Renal cortex interstitium (tissue), 11 donors: ENCODE data around the gene SLC24A3. TPM values are rescaled to one million over a fixed set of nuclear protein-coding genes. Genes with fewer than 3 reads are reported as not detected.
A peak's percentile ranks its signal among the peaks of the same experiment; 100 is the strongest.

Experiments used
- DNase-seq, 11 donors: peaks; one replicate each; pipeline ENCODE4 v3.0.0-alpha.2; 2013; ENCODE audit warnings: low read depth in 9 of 11, low spot score in 4 of 11; ENCODE audit errors: extremely low read depth in 1 of 11
- polyA plus RNA-seq, 3 donors: library from polyadenylated mRNA; unstranded; fragments of 120-200 nt; gene quantifications; one replicate each; pipeline ENCODE4 v1.2.1, GENCODE V29; 2013; ENCODE audit not compliant: insufficient read length in 3 of 3

The SLC24A3 gene
- polyA plus RNA-seq, 3 donors, result 3.5 to 5.4 (median 4.8) TPM

DNA sequence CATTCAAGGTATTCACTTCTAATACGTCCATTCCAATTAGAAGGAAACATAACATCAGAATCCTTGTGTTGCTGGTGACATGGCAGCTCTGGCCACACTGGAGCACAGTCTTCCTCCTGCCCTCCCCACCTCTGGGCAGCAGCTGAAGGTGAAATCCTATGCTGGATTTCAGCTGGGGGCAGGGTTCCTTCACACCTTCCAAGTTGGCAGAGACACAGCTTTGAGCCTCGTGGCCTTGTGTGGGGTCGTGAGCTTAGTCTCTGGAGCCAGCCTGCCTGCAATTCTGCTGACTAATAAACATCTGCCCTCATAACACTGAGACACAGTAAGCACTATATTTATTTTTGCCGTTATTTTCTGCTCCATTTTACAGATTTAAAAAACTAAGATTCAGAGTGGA, 326.7 kb downstream of the SLC24A3 start:
- DNase-seq, result no peak

DNA sequence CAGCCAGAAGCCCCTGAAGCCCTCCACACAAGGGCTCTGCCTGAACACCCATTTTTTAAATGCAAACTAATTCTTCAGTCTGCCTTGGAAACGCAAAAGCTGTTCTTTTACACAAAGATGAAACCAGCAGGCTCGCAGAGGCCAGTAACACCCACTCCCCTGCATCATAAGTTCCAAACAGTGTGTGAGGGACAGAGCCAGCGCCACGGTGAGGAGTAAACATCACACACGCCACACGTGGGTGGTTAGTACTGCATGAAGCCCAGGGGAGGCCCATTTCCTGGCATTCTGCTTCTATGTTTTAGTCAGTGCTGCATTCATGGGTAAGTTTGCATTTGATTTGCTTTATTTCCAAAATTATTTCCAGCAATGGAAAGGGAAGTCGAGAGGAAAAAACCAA, 327.9 kb downstream of the SLC24A3 start:
- DNase-seq, result no peak

DNA sequence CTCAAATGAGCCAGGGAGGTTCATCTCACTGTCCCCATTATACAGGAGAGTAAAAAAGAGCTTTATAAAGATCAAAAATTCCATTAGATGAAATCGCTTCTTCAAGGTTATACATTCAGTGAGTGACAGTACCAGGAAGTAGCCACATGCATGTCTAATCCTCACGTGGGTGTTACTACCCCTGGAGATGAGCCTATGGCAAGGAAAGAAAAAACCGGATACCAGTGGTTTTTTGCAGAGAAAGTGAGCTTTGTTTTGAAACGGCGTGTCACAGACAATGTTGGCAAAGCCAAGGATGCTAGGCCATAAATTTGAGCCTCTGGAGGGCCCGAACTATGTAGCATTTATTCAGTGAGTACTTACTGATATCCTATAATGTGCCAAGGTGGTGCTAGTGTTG, 330.7 kb downstream of the SLC24A3 start:
- no peak for DNase-seq

DNA sequence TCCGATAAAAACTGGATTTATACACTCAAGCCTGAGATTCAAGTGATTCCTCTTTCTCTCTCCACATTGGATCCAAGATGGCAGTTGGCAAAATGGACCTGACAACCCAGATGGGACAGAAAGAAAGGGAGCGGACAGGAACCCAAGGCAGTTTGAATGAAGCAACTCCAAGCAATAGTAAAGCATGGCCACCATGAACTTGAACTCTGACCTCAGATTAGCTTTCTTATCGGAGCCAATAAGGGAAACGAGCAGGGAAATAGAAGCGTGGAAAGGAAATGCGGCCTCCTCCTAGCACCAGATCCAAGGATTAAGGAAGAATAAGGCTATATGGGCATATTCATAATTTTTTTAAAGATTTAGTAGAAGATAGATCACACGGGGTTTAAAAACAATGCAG, 332.2 kb downstream of the SLC24A3 start:
- DNase-seq, result no peak

DNA sequence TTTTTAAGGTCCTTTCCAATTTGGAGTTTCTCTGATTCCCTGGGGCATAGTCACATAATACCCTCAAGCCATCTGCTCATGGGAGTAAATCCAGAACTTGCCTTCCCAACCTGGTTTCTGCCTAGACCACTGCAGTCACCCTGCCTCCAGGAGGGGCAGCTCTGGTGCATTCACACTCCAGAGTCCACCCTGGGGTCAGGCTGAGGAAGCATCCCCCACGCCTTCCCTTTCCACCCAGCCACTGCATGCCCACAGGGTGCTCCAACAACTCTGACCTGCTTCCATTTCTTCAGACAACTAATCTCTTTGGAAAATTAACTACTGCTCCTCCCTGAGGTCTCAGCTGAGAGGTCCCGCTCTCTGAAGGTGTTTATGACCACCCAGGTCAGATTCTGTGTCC, 334.2 kb downstream of the SLC24A3 start:
- no peak for DNase-seq

DNA sequence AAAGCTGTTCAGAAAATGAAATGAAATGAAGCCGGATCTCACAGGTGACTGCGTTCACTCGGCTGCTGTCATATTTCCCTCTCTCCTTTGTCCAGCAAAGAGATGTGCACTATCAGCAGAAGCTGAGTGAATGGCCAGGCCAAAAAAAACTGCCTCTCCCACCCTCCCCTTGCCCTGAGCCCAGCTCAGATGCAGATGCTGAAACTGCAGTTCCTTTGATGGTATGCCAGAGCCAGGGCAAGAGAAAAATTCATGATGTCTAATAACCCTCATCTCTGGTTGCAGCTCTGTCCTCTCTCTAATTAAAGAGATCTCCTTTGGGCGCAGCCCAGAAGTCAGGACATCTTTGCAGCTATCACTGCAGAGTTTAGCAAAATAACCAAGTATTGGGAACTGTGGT, 335.1 kb downstream of the SLC24A3 start:
- no peak for DNase-seq

DNA sequence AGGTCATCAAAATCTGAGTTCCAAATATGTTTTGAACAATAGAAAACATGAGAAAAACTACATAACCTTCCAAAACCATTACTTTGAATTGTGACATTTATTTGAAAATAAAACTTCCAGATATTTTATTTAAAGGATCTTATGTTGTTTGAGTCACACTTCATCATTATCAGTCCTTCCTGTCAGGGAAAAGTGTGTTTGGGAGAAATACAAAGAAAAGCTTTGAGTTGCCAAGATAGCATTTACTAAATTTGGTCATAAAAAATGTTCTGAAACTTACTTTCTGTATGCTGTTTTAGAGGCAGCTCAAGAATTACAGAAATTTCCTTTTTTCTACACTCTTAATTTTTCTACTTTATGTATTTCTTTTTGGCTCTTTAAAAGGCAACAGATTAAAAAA, 337.5 kb downstream of the SLC24A3 start:
- peak in 1 of 11 donors; percentile 36 for DNase-seq

DNA sequence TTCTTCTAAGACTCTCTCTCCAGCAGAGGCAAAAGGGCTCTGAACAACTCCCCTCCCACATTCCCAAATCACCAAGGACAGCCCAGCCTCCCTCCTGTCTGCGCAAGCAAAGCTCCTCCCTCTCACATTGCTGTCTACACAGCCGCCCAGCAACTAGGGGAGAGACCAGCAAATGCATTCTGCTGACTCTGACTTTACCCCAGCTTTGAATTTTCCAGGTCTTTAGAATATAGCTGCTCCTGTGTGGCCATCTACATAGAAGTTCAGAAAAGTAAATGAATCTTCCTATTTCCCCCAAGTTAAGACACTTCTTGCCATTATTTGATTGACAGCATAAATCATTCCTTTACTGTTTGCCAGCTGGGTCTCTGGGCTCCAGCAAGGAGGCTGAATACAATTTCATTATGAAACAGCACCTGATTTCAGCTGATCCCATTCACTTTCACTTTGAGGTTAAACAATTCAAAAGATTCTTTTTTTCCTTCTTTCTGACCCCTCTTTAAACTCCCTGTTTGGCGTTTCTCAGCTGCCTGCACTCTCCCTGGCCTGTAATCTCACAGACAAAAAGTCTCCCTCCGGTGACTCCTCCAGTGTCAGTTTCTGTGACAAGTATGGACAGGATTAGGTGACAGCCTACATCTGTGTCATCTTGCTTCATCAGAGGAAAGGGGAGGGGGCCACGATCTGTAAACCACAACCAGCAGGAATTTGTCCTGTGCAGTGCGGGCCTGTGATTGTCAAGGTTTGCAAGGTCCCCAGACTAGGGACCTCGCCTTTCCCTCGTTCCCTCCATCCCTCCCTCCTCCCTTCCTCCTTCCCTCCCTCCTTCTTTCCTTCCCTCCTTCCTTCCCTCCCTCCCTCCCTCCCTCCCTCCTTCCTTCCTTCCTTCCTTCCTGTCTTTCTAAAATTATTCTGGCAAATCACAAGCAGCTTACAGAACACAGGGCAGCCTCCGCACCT, 340.1 kb downstream of the SLC24A3 start:
- peak in 10 of 11 donors; percentile 45 to 83 (median 66) for DNase-seq

DNA sequence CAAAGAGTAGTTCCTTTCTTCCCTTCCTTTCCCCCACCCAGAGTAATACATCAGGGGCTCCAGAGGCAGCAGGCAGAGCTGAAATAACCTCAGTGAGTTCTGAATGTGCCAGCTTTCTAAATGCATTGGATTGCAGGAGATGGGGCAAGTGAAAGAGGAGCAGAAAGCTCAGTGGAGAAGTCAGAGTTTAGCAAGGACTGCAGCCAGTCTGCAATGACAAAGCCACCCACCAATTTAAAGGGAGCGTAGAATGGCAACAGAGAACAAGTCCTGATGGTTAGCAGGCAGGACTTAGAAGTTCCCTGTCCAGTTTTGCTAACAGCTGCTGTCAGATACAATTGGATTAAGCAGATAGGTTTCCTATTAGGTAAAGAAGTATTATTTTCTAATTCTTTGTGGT, 342.2 kb downstream of the SLC24A3 start:
- no peak for DNase-seq

DNA sequence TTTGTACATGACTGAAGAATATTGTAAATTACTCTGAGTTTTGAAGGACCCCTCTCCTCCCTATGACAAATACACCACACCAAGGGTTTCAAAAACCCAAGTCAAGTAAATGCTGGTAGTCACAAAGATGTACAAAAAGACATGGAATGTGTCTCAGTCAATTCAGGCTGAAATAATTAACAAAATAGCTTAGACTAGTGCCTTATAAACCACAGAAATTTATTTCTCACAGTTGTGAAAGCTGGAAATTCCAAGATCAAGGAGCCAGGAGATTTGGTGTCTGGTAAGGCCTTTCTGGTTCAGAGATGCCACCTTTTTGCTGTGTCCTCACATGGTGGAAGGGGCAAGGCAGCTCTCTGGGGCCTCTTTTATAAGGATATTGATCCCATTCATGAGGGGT, 343.3 kb downstream of the SLC24A3 start:
- no peak for DNase-seq

DNA sequence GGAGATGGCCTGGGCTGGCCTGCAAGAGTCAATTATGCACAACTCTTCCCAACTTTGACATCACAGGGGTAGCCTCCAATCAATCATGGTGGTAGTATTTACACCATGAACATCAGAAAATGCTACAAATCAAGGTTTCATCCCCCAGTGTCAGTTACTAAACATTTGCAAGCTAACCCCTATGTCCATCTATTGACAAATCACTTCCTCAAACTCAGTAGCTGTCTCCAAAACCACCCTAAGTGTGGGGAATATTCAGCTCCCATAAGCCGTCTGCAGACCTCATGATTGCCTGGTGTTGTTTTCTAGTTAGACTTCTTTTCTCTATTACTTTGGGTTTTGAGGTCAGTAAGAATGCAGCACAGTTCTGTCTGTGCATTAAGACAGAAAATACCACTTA, 344.8 kb downstream of the SLC24A3 start:
- no peak for DNase-seq

DNA sequence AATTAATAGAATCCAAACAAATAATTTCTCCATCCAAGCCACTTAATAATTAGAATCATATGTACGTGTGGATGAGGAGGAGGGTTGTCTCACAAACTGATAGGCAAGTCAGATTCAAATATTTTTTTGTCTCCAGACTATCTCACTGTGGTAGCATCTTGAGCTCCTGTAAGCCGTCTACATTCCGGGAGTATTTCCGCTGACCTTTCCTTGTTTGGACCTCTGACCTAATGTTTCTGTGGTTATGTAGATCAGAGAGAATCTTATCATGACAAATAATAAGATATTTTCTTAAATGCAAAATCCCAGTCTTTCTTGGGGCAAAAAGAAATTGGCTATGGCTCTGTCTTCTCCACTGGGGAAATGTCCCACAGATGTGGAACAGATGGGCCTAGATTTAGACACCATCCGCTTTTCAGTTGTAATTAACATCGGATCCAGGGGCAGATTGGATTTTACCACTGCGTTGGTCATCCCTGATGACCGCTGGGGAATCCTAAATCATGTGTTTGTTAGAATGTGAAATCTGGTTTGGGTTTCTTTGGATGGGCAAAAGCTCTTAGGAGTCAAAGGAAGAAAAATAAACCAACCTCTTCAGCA, 348.5 kb downstream of the SLC24A3 start:
- no peak for DNase-seq

DNA sequence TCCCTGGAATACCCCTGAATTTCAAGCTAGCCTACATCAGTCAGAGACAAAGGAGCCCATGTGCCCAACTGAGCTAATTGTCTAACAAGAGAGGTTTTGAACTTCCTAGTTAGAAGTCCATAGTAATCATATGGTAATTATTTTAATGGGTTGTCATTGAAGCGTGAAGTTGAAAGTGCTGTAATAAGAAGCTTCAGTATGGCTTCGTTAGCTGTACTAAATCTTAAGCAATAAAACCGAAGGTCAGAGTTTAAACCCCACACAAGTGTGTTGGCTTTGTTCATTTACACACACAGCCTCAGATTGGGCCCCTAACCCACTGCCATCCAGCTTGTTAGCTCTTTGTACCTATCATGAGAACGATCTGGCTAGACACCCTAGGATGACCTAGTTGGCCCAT, 350.0 kb downstream of the SLC24A3 start:
- DNase-seq, result no peak

DNA sequence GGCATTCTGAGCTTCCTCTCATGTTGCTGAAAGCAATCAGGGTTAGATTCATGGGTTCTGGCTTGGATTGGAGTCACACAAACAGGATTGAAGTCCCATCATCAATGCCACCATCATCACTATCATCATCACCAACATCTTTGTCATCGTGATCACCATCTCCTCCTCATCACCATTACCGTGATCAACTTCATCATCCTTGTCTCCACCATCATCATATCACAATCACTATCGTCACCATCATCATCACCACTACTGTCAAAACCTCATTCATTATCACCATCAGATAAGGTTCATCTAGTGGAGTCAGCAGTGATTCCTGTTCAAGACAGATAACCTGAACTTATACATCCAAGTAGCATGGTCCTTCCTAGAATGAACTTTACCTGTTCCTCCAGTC, 351.8 kb downstream of the SLC24A3 start:
- DNase-seq, result no peak

DNA sequence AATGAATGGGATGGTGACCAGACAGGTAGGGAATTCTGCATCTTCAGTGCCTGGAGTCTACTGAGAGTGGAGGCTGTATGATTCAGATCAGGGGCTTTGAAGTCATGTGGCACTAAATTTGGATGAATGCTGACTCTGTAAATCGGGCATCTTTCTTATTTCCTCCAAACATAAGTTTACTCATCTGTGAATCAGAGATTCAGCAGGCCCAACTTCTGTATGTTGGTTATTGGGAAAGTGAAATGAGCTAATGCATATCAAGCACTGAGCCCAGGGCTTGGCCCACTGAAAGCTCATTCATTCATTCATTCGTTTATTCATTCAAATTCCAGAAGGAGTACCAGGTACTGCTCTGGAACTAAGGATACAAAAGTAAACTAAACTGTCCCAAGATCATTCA, 353.3 kb downstream of the SLC24A3 start:
- no peak for DNase-seq

DNA sequence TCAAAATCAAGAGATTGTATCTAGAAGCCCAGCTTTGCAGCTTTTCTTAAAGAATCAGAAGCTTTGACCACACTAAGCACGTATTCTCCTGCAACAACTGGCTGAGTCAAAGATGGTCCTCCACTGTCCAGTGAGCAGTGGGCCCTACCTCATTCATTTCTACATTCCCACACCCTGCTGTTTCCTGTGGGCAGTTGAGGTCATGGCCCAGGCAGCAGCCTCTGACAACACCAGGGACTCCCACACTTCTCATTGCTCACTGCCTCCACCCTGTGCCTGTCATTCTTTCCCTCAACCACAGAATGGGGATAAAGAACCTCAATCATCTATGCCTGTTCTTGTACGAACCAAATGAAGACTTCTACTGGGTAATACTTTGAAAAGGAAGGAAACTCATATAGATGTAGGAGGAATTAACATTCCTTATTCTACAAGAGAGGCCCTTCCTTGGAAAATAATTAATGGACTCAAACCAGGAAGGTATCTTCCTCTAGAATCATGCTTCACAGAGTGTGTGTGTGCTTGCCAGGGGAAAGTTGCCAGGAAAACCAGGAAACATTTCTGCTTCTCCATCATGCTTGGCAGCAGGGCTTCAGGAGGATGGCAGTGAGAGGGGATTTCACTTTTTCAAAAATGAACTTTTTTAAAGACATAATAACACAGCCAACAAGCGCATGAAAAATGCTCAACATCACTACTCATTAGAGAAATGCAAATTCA, 353.9 kb downstream of the SLC24A3 start:
- DNase-seq, result no peak

DNA sequence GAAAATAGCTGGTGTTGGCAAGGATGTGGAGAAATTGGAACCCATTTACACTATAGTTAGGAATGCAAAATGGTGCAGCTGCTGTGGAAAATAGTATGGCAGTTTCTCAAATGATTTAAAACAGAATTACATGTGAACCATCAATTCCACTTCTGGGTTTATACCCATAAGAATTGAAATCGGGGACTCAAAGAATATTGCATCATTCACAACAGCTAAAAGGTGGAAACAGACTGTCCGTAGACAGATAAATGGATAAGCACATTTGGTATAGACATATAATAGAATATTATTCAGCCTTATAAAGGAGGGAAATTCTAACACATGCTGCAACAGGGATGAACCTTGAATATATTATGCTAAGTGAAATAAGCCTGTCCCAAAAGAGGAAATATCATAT, 355.7 kb downstream of the SLC24A3 start:
- DNase-seq, result no peak

DNA sequence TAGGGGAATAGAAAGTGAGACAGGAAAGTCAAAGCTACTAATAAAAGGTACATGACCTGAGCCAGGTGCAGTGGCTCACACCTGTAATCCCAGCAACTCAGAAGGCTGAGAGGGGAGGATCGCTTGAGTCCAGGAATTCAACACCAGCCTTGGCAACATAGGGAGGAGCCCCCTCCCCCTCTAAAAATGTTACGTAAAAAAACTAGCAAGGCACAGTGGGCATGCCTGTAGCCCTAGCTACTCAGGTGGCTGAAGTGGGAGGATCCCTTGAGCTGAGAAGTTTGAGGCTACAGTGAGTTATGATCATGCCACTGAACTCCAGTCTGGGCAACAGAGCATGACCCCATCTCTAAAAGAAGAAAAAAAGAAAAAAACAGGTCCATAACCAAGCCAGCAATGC, 359.6 kb downstream of the SLC24A3 start:
- DNase-seq, result peak in 2 of 11 donors; percentile 34 to 43

DNA sequence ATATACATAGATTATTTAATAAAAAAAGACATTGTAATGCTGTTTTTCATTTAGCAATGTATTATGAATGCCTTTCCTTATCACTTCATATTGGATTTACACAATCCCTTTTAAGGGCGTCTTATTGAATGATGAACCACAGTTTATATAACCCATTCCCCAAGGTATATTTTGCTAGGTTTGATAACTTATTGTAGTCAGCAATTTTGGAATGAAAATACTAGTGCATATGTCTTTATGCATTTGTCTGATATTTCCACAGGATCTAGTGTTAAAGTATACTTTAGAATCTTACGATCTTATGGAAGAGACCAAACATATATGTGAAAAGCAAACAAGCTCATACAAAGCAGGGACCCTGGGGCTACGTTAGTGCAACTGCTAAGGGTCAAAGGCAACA, 365.2 kb downstream of the SLC24A3 start:
- DNase-seq, result no peak

DNA sequence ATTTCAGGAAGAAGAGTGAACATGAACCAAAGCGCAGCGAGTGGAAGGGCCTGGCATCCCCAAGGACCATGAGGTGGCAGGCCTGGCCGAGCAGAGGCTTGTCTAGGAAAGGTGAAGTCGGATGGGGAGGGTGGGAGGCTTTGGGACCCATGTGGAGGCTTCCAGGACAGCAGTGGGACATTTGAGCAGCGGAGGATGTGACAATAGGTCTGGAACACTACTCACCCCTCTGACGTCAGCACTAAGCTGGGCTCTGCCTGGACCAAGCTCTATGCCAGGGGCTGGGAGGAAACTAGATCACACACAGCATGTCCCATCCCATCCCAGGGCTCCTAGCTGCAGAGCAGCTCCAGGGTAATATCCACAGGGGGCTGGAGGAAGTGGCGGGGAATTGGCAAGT, 370.3 kb downstream of the SLC24A3 start:
- no peak for DNase-seq
